Stimulated activated CD8-positive, alpha-beta memory T cell treated with anti-CD3 and anti-CD28 coated beads, Interleukin-15, amount 100 ng/mL, for 24 hours (primary cell): ENCODE data around the gene ABTB1.
"Not testable (repeated sequence)": the region's sequence is repeated elsewhere in the genome, so short reads cannot be mapped to it uniquely, and the experiment has no call there.

ENCODE experiments used
- DNase-seq: peaks from one replicate; pipeline ENCODE4 v3.0.0-alpha.2; 2020; ENCODE audit warnings: low read depth

Gene ABTB1

DNA sequence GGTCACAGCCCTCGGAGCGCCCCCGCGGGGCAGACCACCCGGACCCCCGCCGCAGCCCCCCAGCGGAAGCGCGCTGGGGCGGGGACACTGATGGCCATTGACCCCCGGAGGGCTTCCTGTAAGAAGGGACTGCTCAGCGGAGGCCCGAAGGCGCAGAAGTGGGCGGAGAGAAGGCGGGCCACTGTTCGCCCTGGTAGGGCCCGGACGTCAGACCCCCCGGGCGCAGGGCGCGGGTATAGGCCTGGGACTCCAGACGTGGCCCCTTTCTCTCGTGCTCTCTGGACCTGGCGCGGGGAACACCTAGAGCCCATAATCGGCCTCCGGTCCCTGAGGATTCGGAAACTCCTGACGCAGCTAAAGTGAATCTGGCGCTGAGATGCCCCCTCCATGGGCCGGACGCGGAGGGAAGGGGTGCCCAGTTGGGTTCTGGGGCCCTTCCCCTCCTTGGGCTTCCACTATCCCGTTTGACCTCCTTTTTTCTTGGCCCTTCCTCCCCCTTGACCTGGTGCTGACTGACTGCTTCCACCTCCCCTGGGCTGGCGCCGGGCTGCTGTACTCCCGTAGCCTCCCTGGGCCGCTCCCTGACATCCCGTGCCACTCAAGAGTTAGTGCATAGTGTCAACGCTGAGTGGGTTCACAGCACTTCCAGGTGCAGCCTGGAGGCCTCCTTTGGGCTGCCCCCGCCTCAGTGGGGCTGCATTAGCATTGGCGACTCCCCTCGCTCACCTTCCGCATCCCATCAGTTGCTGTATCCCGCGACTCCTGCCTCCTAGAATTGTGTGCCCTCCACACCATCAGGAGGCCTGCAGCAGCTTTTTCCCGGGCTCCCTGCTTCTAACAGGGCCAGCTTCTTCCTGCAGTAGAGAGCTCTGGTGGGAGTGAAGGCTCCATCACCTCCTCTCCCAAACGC lies 694 bp downstream of the ABTB1 start:
- no peak for DNase-seq

DNA sequence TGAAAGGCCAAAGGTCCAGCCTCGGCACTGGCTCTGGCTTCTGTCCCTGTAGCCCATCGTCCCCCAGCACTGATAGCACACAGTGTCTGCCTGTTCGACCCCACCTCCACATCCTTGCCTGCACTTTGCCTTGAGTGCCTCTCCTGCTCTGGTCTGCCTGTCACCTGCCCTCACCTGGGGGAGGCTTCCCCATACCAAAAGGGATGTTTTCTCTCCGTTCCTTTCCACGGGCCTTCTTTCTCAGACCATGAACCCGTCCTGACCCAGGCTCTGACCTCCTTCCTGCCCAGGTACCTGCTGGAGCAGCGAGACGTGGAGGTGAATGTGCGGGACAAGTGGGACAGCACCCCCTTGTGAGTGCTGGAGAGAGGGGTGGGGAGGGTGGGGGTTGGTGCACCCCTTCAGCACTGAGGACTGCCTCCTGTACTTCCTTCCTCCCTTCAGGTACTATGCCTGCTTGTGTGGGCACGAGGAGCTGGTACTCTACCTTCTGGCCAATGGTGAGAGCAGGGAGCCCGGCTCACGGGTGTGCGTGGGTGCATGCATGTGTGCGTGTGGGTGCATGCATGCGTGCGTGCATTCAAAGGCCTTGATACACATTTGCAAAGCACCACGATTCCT lies 1.5 kb downstream of the ABTB1 start:
- no peak for DNase-seq

DNA sequence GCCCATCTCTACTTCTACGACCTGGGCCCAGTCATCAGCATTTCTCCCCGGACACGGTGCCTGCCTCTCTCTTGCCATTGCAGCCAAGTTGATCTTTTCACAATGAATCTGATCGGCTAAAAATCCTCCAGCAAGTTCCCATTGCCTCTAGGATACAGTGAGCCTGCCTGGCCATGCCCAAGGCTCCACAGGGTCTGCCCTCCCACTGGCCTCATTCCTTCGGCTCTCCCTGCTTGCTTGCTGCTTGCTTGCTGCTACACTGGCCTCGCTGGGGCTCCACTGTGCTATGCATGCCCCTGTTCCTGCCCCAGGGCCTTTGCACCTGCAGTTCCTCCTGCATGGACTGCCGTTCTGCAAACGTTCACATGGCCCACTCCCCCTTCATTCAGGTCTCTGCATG lies 2.0 kb downstream of the ABTB1 start:
- no peak for DNase-seq

DNA sequence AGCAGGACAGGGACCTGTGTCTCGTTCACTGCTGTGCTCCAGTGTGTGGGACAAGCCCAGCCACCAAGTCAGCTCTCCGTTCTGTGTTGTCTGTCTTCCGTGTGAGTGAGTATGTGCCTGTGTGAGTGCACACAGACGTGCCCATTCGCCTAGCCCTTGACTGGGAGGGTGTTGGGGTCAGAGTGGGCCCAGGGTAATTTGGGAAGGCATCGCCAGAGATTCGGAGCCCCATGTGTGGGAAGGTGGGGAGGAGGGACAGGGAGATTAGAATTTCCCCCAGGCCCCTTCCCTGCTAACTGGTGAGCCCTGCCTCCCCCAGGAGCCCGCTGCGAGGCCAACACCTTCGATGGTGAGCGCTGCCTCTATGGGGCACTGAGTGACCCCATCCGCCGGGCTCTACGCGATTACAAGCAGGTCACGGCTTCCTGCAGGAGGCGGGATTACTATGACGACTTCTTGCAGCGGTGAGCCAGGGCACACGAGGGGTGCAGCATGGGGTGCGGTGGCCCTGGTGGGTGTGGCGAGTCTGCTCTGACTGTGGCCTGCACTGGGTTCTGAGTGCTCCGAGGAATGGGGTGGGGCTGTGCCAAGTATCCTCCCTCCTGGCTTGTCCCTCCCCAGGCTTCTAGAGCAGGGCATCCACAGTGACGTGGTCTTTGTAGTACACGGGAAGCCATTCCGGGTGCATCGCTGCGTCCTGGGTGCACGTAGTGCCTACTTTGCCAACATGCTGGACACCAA lies 3.1 kb downstream of the ABTB1 start:
- DNase-seq = no peak

DNA sequence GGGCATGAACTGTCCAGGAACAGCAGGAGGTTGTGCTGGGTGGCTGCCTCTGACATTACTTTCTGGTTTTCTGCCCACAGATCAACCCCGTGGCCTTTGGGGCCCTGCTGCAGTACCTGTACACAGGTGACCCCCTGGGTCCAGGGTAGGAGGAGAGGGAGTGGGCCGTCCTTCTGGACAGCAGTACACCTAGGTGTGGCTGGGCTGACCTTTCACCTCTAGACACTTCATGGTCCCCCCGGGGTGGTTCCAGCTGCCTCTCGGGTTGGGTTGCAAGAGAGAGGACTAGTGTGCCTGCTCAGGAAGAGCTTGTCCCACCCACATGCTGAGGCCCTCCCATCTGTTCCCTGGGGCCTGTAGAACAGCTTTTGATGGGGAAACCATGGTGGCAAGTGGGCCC lies 3.7 kb downstream of the ABTB1 start:
- DNase-seq = no peak

DNA sequence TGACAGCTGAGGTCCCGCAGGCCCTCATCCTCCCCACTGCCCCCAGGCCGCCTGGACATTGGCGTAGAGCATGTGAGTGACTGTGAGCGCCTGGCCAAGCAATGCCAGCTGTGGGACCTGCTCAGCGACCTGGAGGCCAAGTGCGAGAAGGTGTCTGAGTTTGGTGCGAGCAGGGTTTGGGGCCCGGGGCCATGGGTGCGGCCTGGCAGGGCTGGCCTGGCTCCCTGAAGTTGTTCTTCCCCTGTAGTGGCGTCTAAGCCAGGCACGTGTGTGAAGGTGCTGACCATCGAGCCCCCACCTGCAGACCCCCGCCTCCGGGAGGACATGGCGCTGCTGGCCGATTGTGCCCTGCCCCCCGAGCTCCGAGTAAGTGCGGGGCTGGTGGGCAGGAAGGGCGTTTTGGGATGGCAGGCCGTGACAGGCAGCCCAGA lies 4.2 kb downstream of the ABTB1 start:
- DNase-seq = no peak

DNA sequence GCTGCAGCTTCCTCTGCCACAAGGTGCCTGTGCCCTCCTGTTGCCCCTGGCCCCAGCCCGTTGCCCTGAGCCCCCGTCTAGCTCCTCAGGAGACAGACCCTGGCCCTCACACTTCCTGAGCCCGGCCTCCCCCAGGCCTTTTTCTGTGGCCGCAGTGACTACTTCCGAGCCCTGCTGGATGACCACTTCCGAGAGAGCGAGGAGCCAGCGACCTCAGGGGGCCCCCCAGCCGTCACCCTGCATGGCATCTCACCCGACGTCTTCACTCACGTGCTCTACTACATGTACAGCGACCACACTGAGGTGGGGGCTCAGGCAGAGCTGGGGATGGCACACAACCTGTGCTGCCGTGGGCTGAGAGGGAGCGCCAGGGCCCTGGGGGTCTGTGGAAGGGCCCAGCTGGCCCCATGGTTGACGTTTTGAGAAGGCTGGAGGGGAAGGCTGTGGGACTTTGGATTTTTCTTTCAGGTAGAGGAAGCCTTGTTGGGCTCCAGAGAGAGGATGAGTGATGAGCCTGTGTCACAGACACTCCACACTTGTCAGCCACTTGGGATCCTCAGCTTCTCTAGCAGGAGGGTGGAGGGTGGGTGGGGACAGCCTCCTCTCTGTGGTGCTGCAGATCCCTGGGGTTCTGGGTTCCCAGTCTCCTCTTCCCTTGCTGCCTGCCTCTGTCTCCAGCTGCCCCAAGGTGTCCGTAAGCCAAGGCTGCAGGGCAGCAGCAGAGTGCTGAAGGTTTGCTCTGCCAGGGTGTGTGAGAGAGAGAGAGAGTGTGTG lies 5.0 kb downstream of the ABTB1 start:
- DNase-seq = no peak

DNA sequence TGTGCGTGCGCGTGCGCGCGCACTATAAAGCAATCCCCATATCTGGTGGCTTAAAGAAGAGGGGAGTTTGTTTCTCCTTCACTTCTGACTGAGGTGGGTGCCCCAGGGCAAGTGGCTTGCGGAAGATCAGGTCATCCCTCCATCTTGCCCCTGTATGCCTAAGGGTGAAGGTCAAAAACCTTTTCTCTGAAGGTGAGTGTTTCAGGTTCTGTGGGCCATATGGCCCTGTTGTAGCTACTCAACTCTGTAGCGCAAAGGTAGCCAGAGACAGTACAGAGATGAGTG lies 5.5 kb downstream of the ABTB1 start:
- DNase-seq = no peak

DNA sequence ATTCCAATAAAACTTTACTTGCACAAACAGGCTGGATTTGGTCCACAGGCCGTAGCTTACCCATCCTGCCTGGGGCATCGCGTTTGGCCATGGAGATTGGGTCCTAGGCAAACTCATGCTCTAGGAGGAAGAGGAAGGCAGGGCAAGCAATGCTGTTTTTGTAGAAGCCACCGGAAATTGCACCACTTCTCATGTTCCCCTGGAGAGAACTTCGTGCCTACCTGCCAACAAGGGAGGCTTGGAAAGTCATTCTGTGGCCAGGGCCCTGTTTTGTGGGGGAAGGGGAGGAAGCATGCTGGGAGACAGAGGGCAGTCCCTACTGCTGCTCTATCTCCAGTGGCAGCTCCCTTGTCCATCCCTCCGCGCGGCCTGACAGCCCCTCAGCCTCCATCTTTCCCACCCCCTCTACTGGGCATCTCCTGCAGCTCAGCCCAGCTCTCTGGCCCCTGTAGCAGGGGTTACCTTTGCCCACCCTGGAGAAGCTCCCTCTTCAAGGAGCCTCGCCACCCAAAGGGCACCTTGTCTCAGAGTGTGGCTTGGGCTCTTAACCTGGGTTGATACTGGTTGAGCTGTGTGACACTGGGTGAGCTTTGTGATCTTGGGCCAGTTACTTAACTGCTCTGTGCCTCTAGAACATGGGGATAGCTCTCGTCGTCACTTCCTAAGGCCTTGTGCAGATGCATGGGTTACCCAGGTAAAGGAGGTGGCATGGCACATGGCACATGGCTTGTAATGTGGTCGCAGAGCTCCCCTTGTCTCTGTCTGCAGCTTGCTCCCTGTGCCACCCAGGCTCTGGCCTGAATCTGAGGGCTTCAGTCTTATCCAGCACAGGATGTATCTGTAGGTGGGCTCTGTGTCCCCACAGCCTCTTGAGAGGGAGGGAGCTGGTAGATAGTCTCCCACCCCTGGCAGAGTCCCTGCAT lies 6.1 kb downstream of the ABTB1 start:
- no peak for DNase-seq

DNA sequence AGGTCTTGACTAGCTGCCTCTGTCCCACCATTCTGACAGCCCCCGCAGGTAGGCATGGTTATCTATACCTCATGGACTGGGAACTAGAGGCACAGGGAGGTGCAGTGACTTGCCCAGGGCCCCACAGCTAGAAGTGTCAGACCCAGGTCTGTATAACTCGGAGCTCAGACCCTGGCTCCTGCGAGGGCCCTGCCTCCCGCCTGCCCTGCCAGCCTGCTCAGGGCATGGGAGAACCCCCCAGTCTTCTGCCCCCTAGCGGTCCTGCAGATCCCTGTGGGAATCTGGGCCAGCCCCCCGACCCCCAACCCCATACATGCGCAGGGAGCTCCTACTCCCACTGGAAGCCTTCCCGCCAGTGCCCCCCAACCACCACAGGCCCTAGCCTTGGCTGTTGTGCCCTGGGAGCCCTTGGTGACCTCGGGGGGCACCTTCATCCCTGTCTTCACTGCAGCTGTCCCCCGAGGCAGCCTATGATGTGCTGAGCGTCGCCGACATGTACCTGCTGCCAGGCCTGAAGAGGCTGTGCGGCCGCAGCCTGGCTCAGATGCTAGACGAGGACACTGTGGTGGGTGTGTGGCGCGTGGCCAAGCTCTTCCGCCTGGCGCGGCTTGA lies 6.9 kb downstream of the ABTB1 start:
- DNase-seq = no peak

DNA sequence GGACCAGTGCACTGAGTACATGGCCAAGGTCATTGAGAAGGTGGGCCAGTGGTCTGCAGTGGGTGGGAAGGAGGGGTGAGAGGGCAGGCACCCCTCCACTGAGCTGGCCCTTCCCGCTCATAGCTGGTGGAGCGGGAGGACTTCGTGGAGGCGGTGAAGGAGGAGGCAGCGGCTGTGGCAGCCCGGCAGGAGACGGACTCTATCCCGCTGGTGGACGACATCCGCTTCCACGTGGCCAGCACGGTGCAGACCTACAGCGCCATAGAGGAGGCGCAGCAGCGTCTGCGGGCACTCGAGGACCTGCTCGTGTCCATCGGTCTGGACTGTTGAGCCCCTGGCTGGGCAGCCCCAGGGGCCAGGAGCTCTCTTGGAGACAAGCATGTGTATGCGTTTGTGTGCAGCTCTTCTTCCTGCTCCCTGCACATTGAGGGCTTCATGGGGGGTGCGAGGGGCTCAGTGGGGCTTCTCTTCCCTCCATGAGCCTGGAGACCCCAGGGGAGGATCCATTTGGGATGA lies 7.5 kb downstream of the ABTB1 start:
- no peak for DNase-seq

DNA sequence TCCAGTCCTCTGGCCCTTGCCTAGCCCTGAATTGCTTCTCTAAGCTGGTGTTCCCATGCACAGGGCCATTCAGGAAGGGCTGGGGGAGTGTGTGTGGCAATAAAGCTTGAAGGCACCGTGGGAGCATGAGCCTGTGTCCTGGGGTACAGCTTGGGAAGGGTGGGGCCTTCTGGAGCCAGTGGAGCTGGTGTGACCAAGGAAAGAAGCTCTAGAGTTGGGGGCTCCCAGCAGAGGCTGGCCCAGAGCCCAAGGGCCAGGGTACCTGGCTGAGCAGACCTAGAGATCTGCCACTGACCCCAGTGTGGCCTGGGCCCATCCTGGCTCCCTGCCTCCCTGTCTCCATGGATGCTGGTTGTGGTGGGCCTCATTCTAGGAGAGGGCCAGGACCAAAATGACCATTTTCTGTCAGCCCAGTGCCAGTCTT lies 8.1 kb downstream of the ABTB1 start:
- DNase-seq = no peak

DNA sequence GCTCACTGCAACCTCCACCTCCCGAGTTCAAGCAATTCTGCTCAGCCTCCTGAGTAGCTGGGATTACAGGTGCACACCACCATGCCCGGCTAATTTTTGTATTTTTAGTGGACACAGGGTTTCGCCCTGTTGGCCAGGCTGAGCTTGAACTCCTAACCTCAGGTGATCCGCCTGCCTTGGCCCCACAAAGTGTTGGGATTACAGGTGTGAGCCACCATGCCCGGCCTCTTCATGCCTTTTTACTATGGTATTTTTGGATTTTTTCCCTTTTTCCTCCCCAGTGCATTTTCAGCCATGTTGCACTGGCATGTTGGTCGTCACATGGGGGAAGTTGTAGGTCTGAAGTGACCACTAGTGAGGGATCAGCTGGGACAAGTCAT lies 9.4 kb downstream of the ABTB1 start:
- not testable (repeated sequence) for DNase-seq

DNA sequence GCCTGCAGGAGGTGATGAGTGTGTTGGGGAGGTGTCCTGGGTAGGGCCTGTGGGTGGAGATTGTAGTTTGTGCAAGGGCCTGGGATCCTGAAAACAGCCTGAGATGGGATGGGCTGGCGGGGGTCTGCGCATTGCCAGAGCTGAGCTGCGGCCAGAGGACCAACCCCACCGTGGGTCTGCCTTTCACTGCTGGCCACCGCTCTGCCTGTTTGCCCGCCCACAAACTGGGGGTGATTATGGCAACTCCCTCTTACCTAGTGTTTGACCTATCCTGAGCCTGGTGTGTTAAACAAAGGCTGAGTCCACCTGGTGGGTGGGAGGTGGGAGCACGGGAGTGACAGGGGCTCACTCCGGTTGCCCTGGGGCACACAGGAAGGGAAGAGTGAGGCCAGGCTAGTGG lies 9.8 kb downstream of the ABTB1 start:
- DNase-seq = no peak

DNA sequence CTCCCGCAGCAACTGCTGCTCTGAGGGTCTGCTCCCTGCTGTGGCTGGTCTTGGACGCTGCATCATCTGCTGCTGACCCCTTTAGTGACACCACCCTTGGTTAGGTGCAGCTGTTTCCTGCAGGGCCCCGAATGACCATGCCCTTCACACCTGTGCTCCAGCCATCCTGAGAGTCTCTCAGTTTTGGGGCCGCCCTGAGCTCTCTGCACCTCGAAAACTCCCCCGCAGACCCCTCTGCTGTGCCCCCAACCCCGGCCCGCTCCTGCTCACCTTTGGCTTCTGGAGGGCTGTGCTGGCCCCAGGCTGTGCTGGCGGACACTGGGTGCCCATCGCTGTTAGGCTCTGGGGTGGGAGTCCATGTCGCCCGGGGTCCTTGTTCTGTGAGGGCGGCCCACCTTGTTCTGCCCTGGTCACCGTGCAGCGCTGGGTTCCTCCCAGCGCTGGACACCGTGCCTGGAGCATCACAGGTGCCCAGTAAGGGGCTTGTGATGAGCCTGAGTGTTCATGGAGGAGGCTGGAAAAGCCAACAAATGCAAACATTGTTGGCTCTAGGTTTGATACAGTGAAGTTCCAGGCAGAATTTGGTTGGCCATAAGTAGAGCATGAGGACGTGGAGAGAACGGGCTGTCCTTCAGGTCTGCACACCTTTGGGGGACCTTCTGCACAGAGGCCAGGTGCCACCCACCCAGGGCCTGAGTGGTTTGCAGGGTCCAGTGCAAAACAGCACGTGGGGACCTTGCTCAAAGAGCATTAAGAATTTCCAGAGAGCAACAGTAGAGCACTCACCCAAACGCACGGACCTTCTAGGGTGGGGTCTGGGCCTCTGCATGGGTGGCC lies 12.3 kb downstream of the ABTB1 start:
- DNase-seq = no peak

DNA sequence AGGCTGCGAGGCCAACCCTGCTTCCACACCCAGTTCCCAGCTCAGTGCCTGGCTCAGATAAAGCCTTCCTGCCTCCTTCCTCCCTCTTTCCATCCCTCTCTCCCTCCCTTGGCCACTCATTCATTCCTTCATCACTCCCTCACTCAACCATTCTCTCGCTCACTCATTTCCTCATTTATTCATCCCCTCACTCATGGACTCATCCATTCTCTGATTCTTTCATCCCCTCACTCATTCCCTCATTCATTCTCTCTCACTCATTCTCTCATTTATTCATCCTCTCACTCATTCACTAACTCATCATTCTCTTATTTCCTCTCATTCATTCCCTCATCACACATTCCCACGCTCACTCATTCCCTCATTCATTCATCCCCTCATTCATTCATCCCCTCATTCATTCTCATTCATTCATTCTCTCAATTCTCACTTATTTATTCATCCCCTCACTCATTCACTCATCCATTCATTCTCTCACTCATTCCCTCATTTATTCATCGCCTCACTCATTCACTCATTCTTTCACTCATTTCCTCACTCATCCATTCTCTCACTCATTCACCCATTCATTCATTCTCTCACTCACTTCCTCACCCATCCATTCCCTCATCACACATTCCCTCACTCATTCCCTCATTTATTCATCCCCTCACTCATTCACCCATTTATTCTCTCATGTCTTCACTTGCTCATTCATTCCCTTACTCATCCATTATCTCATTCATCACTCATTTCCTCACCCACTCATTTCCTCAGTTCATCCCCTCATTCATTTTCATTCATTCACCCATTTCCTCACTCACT lies 13.2 kb downstream of the ABTB1 start:
- no peak for DNase-seq

DNA sequence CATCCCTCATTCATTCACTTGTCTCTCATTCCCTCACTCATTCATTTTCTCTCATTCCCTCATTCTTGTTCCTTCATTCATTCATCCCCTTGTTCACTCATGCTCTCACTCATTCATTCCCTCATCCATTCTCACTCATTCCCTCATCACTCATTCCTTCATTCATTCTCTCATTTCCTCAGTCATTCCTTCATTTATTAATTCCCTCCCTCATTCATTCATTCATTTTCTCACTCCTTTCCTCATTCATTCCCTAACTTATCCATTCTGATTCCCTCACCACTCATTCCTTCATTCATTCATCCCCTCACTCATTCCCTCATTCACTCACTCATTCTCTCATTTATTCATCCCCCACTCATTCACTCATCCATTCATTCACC lies 13.8 kb downstream of the ABTB1 start:
- DNase-seq = no peak

DNA sequence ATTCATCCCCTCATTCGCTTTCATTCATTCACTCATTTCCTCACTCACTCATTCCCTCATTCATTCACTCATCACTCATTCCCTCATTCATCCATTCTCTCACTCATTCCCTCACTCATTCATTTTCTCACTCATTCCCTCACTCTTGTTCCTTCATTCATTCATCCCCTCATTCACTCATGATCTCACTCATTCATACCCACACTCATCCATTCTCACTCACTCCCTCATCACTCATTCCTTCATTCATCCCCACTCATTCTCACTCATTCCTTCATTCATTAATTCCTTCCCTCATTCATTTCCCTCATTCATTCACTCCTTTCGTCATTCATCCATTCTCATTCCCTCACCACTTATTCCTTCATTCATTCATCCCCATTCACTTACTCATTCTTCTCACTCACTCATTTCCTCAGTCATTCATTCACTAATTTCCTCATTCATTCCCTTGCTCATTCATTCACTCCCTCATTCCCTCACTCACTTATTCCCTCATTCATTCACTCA lies 14.5 kb downstream of the ABTB1 start:
- DNase-seq = no peak

DNA sequence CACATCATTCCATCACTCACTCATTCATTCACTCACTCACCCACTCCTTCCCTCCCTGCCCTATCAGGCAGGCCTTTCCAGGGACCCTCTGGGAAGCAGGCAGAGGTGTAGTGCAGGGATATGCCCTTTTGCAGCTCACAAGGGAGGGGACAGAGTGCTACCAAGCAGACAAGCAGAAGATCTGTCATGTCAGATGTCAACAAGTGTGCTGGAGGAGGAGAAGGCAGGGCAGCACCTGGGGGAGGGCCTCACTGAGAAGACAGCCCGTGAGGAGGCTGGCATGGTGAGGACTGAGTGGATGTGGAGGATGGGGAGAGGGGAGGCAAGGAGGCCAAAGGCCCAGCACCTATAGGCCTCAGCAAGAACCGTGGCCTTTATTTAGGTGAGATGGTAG lies 15.3 kb downstream of the ABTB1 start:
- no peak for DNase-seq
